NCI-H345 treated with DMSO at 0.1 percent for 48 hours (cell line): ENCODE data around the gene TMCC3.

Experiments used
- DNase-seq: peaks from one replicate; lab custom pipeline; 2025; ENCODE audit not compliant: unreplicated experiment; lab: John Stamatoyannopoulos, UW

TMCC3 gene

GRCh38 chr12:94674051-94674451 is 23.7 kb upstream of the TMCC3 start:
- DNase-seq, result no peak

- DNase-seq, result no peak
Observed at GRCh38 chr12:94673496-94673895, 23.1 kb upstream of the TMCC3 start.

GRCh38 chr12:94671917-94672316 is 21.6 kb upstream of the TMCC3 start:
- no peak for DNase-seq

- DNase-seq, result no peak
Observed at GRCh38 chr12:94670898-94671297, 20.5 kb upstream of the TMCC3 start.

DNA sequence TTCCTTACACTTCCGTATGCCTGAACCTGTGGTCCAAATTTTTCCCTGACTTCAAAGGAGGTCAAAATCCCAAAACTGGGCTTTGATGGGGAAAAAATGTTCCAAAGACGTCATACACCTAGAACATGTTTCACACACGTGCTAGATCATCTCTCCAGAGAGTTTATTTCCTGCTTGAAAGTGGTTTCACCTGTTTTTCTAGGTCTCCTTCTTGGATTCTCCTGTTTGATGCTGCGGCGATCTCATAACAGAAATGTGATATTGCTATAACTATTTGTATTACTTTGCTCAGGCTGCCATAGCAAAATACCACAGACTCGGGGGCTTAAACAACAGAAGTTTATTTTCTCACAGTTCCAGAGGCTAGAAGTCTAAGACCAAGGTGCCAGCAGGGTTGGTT is 19.7 kb upstream of the TMCC3 start:
- DNase-seq, result no peak

DNA sequence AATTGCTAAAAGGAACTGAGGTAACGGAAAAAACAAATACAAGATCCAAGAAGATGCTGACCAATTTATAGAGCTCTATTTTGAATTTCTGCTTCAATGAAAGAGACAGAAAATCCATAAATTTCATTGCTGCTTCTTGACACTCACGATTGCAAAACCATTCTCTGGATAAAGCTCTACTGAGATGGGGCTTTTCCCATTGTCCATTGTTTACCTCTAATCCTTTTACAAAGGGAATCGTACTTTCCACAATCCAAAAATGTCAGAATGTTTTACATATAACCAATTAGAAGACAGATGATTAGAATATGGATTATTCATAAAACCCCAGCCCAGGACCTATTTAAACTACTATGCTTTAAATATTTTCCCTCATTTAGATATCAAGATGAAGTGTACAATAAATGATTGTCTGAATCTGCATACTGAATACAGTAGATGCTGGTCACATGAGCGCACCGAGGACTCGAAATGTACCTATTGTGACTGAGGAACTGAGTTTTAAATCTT is 16.7 kb upstream of the TMCC3 start:
- no peak for DNase-seq

DNA sequence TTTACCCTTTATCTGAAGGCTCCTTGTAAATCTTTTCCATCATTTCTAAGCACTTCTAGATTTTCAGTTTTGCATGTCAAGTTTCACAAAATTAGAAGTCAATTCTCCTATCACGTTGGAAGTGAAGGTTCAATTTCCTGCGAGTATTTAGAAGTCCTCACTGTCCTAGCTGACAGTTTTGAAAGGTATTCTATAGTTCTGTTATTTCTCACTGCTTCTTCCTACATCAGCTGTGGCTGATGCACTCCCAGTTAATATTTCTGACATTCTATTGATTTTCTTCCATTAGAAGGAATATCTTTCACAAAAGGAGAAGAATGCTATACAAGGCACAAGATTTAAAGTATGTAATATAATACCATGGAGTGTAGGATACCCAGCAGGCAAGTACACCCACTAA is 15.8 kb upstream of the TMCC3 start:
- no peak for DNase-seq

DNA sequence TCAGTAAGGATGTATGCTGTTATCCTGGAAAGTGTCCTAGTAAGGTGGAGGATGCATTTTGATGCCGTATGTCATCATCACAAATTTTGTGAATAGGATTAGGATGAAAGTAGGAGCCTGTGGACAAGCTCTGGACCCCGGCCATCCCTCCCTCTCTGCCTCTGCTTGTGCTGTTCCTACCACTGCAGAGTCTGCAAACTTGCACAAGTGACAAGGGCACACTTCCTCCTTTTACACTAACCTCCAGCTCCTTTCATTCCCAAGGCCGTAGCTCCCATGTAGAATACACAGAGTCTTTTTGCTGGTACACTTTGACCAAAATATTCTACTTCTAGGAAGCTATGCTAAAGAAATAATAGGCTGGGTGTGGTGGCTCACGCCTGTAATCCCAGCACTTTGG is 13.3 kb upstream of the TMCC3 start:
- no peak for DNase-seq

- no peak for DNase-seq
Observed at GRCh38 chr12:94663071-94663470, 12.7 kb upstream of the TMCC3 start.

- DNase-seq, result no peak
Observed at GRCh38 chr12:94660436-94660835, 10.1 kb upstream of the TMCC3 start.

- no peak for DNase-seq
Observed at GRCh38 chr12:94659346-94659930, 9.1 kb upstream of the TMCC3 start.

DNA sequence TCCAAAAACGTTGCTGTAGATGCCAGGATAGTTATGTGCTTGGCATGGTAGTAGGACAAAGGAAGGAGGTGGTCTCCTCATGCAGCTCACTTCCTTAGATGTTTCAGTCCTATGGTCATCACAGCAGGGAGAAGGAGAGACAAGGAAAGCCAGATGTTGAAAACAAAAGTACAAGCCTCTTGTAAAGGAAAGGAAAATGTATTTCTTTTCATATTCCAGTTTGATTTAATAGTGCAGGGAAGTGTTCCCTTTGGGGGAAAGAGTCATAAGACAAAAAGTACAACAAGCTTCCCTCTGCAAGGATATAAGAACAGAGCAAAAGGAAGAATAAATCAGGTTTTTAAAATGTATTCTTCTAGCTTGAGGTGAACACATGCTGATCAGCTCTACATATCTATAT is 8.6 kb upstream of the TMCC3 start:
- DNase-seq, result no peak

DNA sequence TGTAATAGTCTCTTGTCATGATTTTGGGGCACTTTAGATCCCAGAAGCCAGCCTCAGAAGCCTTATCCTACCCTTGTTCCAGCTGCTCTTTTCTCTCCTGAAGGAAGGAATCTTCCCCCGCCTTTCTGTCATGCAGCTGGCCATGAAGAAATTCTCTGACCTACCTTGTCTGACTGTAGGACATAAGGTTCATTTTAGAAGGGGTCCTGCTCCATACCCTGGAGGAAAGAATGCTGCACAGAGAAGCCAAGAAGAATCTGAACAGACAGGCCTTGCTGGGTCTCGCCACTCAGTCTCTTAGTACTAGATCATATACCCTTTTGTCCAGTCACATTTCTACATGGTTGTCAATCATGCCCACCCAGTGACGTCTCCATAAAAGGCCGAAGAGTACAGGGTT is 6.2 kb upstream of the TMCC3 start:
- no peak for DNase-seq

DNA sequence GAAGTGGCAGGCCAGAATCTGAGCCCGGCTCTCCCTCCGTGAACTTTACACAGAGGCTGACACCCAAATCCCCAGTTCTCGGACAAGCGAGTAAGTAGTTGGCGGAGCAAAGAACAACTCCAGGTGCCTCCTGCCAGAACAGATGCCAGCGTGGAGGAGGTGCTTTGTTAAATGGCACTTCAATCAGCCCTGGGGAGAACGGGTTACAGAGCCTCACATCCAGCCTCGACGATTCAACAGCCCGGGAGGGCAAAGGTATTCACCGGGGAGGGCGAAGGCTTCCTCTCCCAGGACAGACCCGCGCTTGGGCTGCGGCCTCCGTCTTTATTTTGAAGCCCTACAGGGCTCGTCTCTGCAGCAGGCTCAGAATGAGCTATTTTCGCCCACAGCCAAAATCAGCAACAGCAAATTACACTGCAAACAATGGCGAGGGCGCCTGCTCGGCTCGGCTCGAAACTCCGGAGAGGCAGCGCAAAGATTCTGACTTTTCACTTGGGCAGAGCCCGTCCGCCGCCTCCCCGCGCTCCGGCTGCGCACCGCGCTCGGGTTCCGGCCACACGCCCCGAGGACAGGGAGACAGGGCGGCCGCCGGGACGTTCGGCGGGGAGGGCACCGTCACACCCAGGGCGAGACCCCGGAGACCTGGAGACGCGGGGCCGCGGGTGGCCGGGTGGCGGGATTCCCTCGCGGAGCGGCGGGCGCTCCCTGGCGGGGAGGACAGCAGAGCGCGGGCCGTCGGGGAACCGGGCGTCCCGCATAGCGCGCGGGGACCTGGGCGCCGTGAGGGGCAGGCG is 811 bp downstream of the TMCC3 start:
- DNase-seq, result no peak

DNA sequence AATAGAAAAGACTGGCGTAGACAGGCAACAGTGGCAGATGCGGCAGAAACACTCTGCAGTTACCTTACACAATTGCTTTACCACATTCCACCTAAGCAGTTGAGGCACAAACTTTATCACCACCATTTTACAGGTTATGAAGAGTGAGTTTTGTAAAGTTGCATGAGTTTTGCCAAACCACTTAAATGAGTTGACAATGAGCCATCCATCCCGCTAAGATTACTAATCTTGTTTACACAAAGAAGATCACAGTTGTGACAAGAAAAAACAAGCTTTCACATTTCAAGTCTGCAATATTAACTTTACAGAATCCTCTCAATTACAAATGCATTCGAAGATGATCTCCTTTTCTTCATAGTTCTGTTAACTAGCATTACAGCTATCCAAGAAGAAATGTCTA is 1.8 kb downstream of the TMCC3 start:
- DNase-seq, result no peak

- no peak for DNase-seq
Observed at GRCh38 chr12:94644141-94644979, 6.0 kb downstream of the TMCC3 start.

- no peak for DNase-seq
Observed at GRCh38 chr12:94643606-94644005, 6.8 kb downstream of the TMCC3 start.

- no peak for DNase-seq
Observed at GRCh38 chr12:94641283-94641682, 9.1 kb downstream of the TMCC3 start.

DNA sequence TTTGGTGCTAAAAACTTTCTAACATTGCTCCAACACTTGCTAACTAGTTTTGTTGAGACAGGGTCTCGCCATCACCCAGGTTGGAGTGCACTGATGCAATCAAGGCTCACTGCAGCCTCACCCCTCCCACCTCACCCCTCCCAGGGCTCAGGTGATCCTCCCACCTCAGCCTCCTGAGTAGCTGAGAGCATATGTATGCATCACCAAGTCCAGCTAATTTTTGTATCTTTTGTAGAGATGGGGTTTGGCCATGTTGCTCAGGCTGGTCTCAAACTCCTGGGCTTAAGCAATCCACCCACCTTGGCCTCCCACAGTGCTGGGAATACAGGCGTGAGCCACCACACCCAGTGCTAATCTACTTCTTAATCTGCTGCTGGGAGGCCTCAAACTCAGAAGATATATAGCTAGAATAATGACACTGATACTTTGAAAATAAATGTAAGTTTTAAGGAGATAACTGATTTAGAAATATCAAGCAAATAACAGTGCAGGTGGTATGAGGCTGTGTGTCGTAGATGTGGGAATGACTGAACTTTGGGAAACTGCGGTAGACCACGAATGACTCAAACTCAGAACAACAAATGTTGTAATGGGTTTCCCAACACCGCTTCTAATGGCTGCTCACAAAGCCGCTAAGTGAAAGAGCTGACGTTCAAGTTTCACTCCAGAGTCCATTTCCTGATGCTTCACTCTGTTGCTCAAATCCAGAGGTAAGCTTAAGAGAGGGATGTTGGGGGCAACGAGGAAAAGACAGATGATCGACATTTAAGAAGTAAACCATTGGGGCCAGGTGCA is 10.0 kb downstream of the TMCC3 start:
- DNase-seq, result no peak

GRCh38 chr12:94638521-94638920 is 11.8 kb downstream of the TMCC3 start:
- DNase-seq, result no peak
